DOHH2 (cell line): ENCODE results near the gene SAMD14.

Experiments used
- EZH2phosphoT487 ChIP-seq: fragments of 200-600 bp; sonication (generic); IDR thresholded peaks from 2 replicates; pipeline ENCODE4 v1.6.1; 2017; ENCODE audit warnings: borderline replicate concordance, mild to moderate bottlenecking, antibody characterized with exemption, low read length, moderate library complexity, mixed read lengths
- TF ChIP-seq, protein P1 (sequence below): fragments of 200-600 bp; sonication (generic); IDR thresholded peaks from one replicate; pipeline ENCODE4 v1.5.1; 2014; ENCODE audit warnings: antibody characterized with exemption, mild to moderate bottlenecking, low read depth, low read length; ENCODE audit not compliant: poor library complexity, severe bottlenecking

GRCh38 chr17:50094753-50095619, 35.0 kb downstream of the SAMD14 start, which contains the start of gene PDK2:
- TF ChIP-seq, protein P1, sequence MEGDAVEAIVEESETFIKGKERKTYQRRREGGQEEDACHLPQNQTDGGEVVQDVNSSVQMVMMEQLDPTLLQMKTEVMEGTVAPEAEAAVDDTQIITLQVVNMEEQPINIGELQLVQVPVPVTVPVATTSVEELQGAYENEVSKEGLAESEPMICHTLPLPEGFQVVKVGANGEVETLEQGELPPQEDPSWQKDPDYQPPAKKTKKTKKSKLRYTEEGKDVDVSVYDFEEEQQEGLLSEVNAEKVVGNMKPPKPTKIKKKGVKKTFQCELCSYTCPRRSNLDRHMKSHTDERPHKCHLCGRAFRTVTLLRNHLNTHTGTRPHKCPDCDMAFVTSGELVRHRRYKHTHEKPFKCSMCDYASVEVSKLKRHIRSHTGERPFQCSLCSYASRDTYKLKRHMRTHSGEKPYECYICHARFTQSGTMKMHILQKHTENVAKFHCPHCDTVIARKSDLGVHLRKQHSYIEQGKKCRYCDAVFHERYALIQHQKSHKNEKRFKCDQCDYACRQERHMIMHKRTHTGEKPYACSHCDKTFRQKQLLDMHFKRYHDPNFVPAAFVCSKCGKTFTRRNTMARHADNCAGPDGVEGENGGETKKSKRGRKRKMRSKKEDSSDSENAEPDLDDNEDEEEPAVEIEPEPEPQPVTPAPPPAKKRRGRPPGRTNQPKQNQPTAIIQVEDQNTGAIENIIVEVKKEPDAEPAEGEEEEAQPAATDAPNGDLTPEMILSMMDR: no peak
- no peak for TF ChIP-seq EZH2phosphoT487
